GM12878 (cell line): Measurements from ENCODE around the gene RCAN1. TPM values are rescaled to one million over a fixed set of nuclear protein-coding genes. Genes with fewer than 3 reads are reported as not detected.

Experiments used
- ATAC-seq: fragments of 200-7000 bp; cut with Tn5 transposase; 3 replicates; pipeline ENCODE4 v1.9.1; 2020; ENCODE audit warnings: mild to moderate bottlenecking, moderate library complexity
- BruUV-seq: library from RNA; stranded (reverse); fragments of 400-500 nt; replicated peaks from 2 replicates; lab custom pipeline; 2021; lab: Mats Ljungman, UMichigan
- CTCF ChIA-PET: fragments of 300-600 bp; sonication (Branson Sonifier 250); formaldehyde crosslinking; extraction: SDS; loops from one replicate; lab custom pipeline; 2021; ENCODE audit warnings: inconsistent platforms; lab: Yijun Ruan, JAX
- POLR2A ChIA-PET: fragments of 350-600 bp; formaldehyde crosslinking; extraction: SDS; loops from one replicate; lab custom pipeline; 2021; ENCODE audit warnings: inconsistent platforms; lab: Charles Lee
- RAD21 ChIA-PET: fragments of 300-600 bp; sonication (Branson Sonifier 250); formaldehyde crosslinking; loops from one replicate; lab custom pipeline; 2023; ENCODE audit warnings: antibody characterized with exemption; ENCODE audit not compliant: unreplicated experiment; lab: Charles Lee
- SMC1A ChIA-PET: fragments of 300-600 bp; sonication (Branson Sonifier 250); formaldehyde crosslinking; loops from one replicate; lab custom pipeline; 2023; ENCODE audit not compliant: unreplicated experiment, uncharacterized antibody; lab: Charles Lee
- DNase-seq: peaks from one replicate; pipeline ENCODE4 v3.0.0-alpha.2; 2011; ENCODE audit warnings: low read depth, low spot score
- FAIRE-seq: peaks from 3 replicates; lab custom pipeline; 2011; peaks lifted over from hg19 to GRCh38; lab: Jason Lieb, UNC
- H2AFZ ChIP-seq: 2 replicates; pipeline ENCODE4 v1.6.0; 2011; ENCODE audit warnings: low read depth, low read length, control low read depth; ENCODE audit not compliant: control insufficient read depth
- H3K27ac ChIP-seq: 2 replicates; pipeline ENCODE4 v1.5.1; 2011; ENCODE audit warnings: control low read depth; ENCODE audit not compliant: control insufficient read depth, insufficient read depth
- H3K27me3 ChIP-seq, 2 experiments: replicated peaks in 1 of 2; 2 replicates each; pipeline versions ENCODE4 v1.6.0 to v1.6.1; 2011; ENCODE audit warnings: low read length in 1 of 2; ENCODE audit not compliant: control insufficient read depth in 2 of 2, insufficient read depth in 2 of 2
- H3K36me3 ChIP-seq, 2 experiments: 2 replicates each; pipeline ENCODE4 v1.5.1; 2011; ENCODE audit warnings: low read length in 1 of 2; ENCODE audit not compliant: control insufficient read depth in 2 of 2, insufficient read depth in 2 of 2
- H3K4me1 ChIP-seq: 2 replicates; pipeline ENCODE4 v1.6.1; 2011; ENCODE audit warnings: mild to moderate bottlenecking, low read length, moderate library complexity, mixed read lengths; ENCODE audit not compliant: control insufficient read depth, insufficient read depth
- H3K4me2 ChIP-seq: 2 replicates; pipeline ENCODE4 v1.6.0; 2011; ENCODE audit warnings: control low read depth; ENCODE audit not compliant: control insufficient read depth, insufficient read depth
- H3K4me3 ChIP-seq: fragments of 200-600 bp; sonication (generic); 2 replicates; pipeline ENCODE4 v1.5.1; 2016
- H3K79me2 ChIP-seq: 2 replicates; pipeline ENCODE4 v1.6.0; 2011; ENCODE audit warnings: low read length; ENCODE audit not compliant: control insufficient read depth, insufficient read depth
- H3K9ac ChIP-seq: 2 replicates; pipeline ENCODE4 v1.8.0; 2011; ENCODE audit warnings: low read length, control low read depth, mixed read lengths; ENCODE audit not compliant: control insufficient read depth, insufficient read depth
- H3K9me3 ChIP-seq: replicated peaks from 3 replicates; pipeline ENCODE4 v1.5.1; 2011; ENCODE audit warnings: mild to moderate bottlenecking, low read length; ENCODE audit not compliant: control insufficient read depth, insufficient read depth
- H4K20me1 ChIP-seq: 2 replicates; pipeline ENCODE4 v1.6.0; 2011; ENCODE audit not compliant: control insufficient read depth, insufficient read depth
- CTCF ChIP-seq, 3 experiments: IDR thresholded peaks in 2 of 3; conservative IDR thresholded peaks in 1 of 3; 2 replicates each; pipeline ENCODE4 v1.5.1; 2011; ENCODE audit warnings: low read depth in 3 of 3, low read length in 3 of 3, mild to moderate bottlenecking in 3 of 3, control low read depth in 2 of 3, moderate library complexity in 2 of 3, inconsistent platforms in 1 of 3, mixed read lengths in 1 of 3; ENCODE audit not compliant: control insufficient read depth in 2 of 3, insufficient read depth in 1 of 3; ENCODE audit errors: extremely low read depth in 1 of 3
- RAD21 ChIP-seq: IDR thresholded peaks from 2 replicates; pipeline ENCODE4 v1.6.1; 2011; ENCODE audit warnings: mild to moderate bottlenecking, low read depth, low read length, moderate library complexity; ENCODE audit not compliant: insufficient read depth
- WGBS: methylation state at CpG from one replicate; pipeline ENCODE4 v1.1.6; 2016; ENCODE audit warnings: low lambda C conversion rate; ENCODE audit not compliant: insufficient replicate concordance, insufficient coverage; ENCODE audit errors: missing lambda C conversion rate; 5-methylcytosine and 5-hydroxymethylcytosine counted together
- in situ Hi-C: fragments of 300-500 bp; cut with MboI; formaldehyde crosslinking; loops from 9 replicates; pipeline ENCODE4 v1.14.3; 2018; ENCODE audit warnings: mixed read lengths
- intact Hi-C: fragments of 100-400 bp; cut with micrococcal nuclease; formaldehyde crosslinking; loops from one replicate; pipeline ENCODE4 v1.14.2; 2022; ENCODE audit not compliant: unreplicated experiment
- polyA plus RNA-seq, 11 experiments: library from polyadenylated mRNA; depleted of rRNA in 4 of 11; unstranded in 6 of 11; stranded (reverse) in 5 of 11; fragments of >200 nt; fragmentation: Nextera tagmentation in 4 of 11; fragmentation: Illumina TruSeq in 1 of 11; extraction: Ambion mirVana in 4 of 11; extraction: Trizol in 1 of 11; gene quantifications; 1 replicate in 1 of 11; 2 replicates in 10 of 11; pipeline versions ENCODE4 v1.2.1 to v1.2.3, GENCODE V29; 2011 to 2016; ENCODE audit warnings: inconsistent platforms in 2 of 11, missing spikeins in 2 of 11, low read depth in 1 of 11
- total RNA-seq, 4 experiments: library from RNA; depleted of rRNA in 3 of 4; stranded (reverse); fragments of >200 nt in 3 of 4; fragmentation: Illumina TruSeq in 1 of 4; extraction: Trizol in 1 of 4; gene quantifications; 2 replicates each; pipeline versions ENCODE4 v1.2.1 to v1.2.3, GENCODE V29; 2013 to 2021
- TF ChIP-seq, protein P1 (sequence below): fragments of 450-650 bp; formaldehyde crosslinking; IDR thresholded peaks from 2 replicates; pipeline ENCODE4 v1.5.0; 2022; ENCODE audit warnings: mild to moderate bottlenecking, missing genetic modification characterization

Gene RCAN1
- total and polyA plus RNA-seq, 10 of the 15 experiments (the other 5 are each of a cell fraction or from before 2014, with no cell fraction given): 2.8 to 12.9 (median 10.5) TPM

DNA sequence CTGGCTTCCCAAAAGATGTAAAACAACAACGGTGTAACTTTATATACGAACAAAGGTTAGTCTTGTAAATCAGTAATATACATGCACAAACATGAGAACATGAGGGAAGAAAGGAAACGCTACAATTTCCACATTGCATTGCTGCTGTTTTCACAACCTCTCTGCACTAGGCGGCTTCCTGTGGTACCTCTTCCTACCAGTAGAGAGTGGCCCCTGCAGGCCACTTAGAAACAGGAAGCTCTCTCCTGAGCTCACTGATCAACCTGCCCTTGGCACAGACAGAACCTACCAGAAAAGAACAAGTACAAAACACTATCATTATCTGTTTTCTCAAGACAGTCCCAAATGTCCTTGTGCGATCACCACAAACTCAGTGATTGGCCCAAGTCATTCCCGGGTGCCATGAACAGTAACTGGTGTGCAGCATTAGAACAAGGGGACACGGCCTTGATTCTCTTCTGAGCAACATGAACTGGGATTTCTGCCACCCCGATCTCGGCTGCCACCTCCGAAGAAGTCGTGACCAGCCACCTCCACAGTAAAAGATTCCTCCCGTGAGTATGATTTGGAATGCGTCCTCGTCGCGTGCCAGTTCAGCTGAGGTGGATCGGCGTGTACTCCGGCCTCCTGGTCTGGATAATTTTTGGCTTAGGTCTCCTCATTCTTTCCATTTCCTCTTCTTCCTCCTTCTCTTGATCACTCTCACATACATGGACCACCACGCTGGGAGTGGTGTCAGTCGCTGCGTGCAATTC lies 97.2 kb downstream of the RCAN1 start:
- ChIA-PET POLR2A (no interaction called here), RAD21 (interaction anchor here (1.0 kb wide), 1 partner anchor 85 kb away, joined by 5 read pairs; no protein-coding TSS in a partner anchor), SMC1A (interaction anchor here (0.7 to 1.6 kb wide), 4 partner anchors 9 to 84 kb away, joined by 3 to 4 read pairs (median 3); no protein-coding TSS in a partner anchor), CTCF (interaction anchor here (0.7 to 13.6 kb wide), 6 partner anchors 9 to 114 kb away, joined by 3 to 216 read pairs (median 7); no protein-coding TSS in a partner anchor)
- Histone ChIP-seq H3K9me3 (no peaks in the 10 kb centered on the region), H4K20me1 (no peaks in the 10 kb centered on the region), H3K27ac (no peak overlapping the region), H3K9ac (no peak overlapping the region), H3K79me2 (no peaks in the 10 kb centered on the region), H2AFZ (no peak overlapping the region), H3K27me3 (no peaks in the 10 kb centered on the region), H3K4me1 (peaks cover 5% of the 10 kb centered on the region; the same call in 1 of the 2 replicates), H3K4me3 (no peak overlapping the region), H3K36me3 (peaks cover 0 to 2% of the 10 kb centered on the region in 2 experiments; a peak in 1 of 4 replicates), H3K4me2 (no peak overlapping the region)
- peak; percentile 66 for FAIRE-seq
- ATAC-seq: peak; percentile 71
- intact Hi-C loops (no loop called here), in situ Hi-C loops (no loop called here)
- TF ChIP-seq RAD21 (peak; percentile 56), CTCF (IDR thresholded peaks at IDR 0.05 in 2 of 3, conservative IDR thresholded peaks at IDR 0.05 in 1 of 3; ENCODE audit: control insufficient read depth in 2 of 3, extremely low read depth in 1 of 3, insufficient read depth in 1 of 3, low read depth in 3 of 3, low read length in 3 of 3) (peak in 2 of 3 experiments; percentile 12 to 40; a peak in 2 of 6 replicates)
- TF ChIP-seq, protein P1, sequence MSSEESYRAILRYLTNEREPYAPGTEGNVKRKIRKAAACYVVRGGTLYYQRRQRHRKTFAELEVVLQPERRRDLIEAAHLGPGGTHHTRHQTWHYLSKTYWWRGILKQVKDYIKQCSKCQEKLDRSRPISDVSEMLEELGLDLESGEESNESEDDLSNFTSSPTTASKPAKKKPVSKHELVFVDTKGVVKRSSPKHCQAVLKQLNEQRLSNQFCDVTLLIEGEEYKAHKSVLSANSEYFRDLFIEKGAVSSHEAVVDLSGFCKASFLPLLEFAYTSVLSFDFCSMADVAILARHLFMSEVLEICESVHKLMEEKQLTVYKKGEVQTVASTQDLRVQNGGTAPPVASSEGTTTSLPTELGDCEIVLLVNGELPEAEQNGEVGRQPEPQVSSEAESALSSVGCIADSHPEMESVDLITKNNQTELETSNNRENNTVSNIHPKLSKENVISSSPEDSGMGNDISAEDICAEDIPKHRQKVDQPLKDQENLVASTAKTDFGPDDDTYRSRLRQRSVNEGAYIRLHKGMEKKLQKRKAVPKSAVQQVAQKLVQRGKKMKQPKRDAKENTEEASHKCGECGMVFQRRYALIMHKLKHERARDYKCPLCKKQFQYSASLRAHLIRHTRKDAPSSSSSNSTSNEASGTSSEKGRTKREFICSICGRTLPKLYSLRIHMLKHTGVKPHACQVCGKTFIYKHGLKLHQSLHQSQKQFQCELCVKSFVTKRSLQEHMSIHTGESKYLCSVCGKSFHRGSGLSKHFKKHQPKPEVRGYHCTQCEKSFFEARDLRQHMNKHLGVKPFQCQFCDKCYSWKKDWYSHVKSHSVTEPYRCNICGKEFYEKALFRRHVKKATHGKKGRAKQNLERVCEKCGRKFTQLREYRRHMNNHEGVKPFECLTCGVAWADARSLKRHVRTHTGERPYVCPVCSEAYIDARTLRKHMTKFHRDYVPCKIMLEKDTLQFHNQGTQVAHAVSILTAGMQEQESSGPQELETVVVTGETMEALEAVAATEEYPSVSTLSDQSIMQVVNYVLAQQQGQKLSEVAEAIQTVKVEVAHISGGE (CRISPR knock-in tag): no peak
- no TSS peak for BruUV-seq
- DNase-seq: no peak
- 89% methylated on average over 22 of the region's 22 CpGs for WGBS
